K562 (cell line): ENCODE measurements around the gene C2orf92. TPM values are rescaled to one million over a fixed set of nuclear protein-coding genes. Genes with fewer than 3 reads are reported as not detected.

Source experiments
- DPF2 ChIP-seq: fragments of 450-650 bp; IDR thresholded peaks from 2 replicates; pipeline ENCODE4 v1.6.1; 2016
- GABPB1 ChIP-seq: sonication (generic); formaldehyde crosslinking; IDR thresholded peaks from 2 replicates; pipeline ENCODE4 v1.8.0; 2022; ENCODE audit warnings: mild to moderate bottlenecking, missing genetic modification reagents
- GATA2 ChIP-seq: sonication (generic); formaldehyde crosslinking; IDR thresholded peaks from 2 replicates; pipeline ENCODE4 v1.4.0; 2020; ENCODE audit warnings: mild to moderate bottlenecking, missing genetic modification reagents
- MAZ ChIP-seq, 2 experiments: fragments of 450-650 bp in 1 of 2; sonication (generic) in 1 of 2; formaldehyde crosslinking; IDR thresholded peaks in 1 of 2; conservative IDR thresholded peaks in 1 of 2; 2 replicates each; pipeline versions ENCODE4 v1.4.0 to v1.5.0; 2020; ENCODE audit warnings: mild to moderate bottlenecking in 1 of 2, missing genetic modification reagents in 1 of 2
- MEIS2 ChIP-seq: fragments of 450-650 bp; IDR thresholded peaks from 2 replicates; pipeline ENCODE4 v1.6.1; 2014; ENCODE audit warnings: mild to moderate bottlenecking; ENCODE audit not compliant: partially characterized antibody
- SOX6 ChIP-seq: fragments of 450-650 bp; IDR thresholded peaks from 2 replicates; pipeline ENCODE4 v1.6.1; 2014; ENCODE audit warnings: mild to moderate bottlenecking
- ZNF589 ChIP-seq: fragments of 200-800 bp; sonication (Bioruptor generic); IDR thresholded peaks from 2 replicates; pipeline ENCODE4 v1.6.1; 2016; ENCODE audit warnings: low read depth, missing genetic modification characterization, missing compliant biosample characterization
- polyA plus RNA-seq, 8 experiments: library from polyadenylated mRNA; depleted of rRNA in 4 of 8; stranded (reverse) in 5 of 8; unstranded in 3 of 8; fragments of >200 nt; fragmentation: Nextera tagmentation in 2 of 8; fragmentation: Illumina TruSeq in 1 of 8; extraction: Ambion mirVana in 2 of 8; extraction: Trizol in 1 of 8; gene quantifications; 2 replicates each; pipeline versions ENCODE4 v1.2.1 to v1.2.3, GENCODE V29; 2011 to 2014; ENCODE audit warnings: inconsistent platforms in 1 of 8, missing spikeins in 1 of 8
- total RNA-seq, 7 experiments: library from RNA; depleted of rRNA in 6 of 7; stranded (reverse); fragments of >200 nt in 6 of 7; fragmentation: Illumina TruSeq in 2 of 7; extraction: Trizol in 2 of 7; gene quantifications; 2 replicates each; pipeline versions ENCODE4 v1.2.1 to v1.2.3, GENCODE V29; 2011 to 2021; ENCODE audit warnings: low replicate concordance in 1 of 7
- TF ChIP-seq, protein P1 (sequence below), 2 experiments: fragments of 450-650 bp; conservative IDR thresholded peaks; 2 replicates each; pipeline ENCODE4 v1.6.1; 2017; ENCODE audit warnings: mild to moderate bottlenecking in 2 of 2, moderate library complexity in 2 of 2
- TF ChIP-seq, protein P2 (sequence below): sonication (generic); formaldehyde crosslinking; IDR thresholded peaks from 2 replicates; pipeline ENCODE4 v1.8.0; 2022; ENCODE audit warnings: mild to moderate bottlenecking, low read depth, missing genetic modification reagents
- TF ChIP-seq, protein P3 (sequence below): sonication (generic); formaldehyde crosslinking; IDR thresholded peaks from 2 replicates; pipeline ENCODE4 v1.9.0; 2022; ENCODE audit warnings: mild to moderate bottlenecking, missing genetic modification reagents

Gene C2orf92
- total and polyA plus RNA-seq, 9 of the 15 experiments (the other 6 are each of a cell fraction or from before 2014, with no cell fraction given), result 0.65 to 6.8 (median 3.6) TPM

- TF ChIP-seq GABPB1 (CRISPR knock-in tag) (0 out of 2 replicates have a peak, but pooled peaks have one; percentile 35), ZNF589 (CRISPR knock-in tag) (0 out of 2 replicates have a peak, but pooled peaks have one; percentile 64), DPF2 (peak; percentile 75; the same call in 1 of the 2 replicates), SOX6 (peak; percentile 19; the same call in 1 of the 2 replicates), MEIS2 (peak; percentile 41), GATA2 (CRISPR knock-in tag) (peak; percentile 76), MAZ (CRISPR knock-in tag; conservative IDR thresholded peaks at IDR 0.05 in 1 of 2, IDR thresholded peaks at IDR 0.05 in 1 of 2) (no peak)
- TF ChIP-seq, protein P1, sequence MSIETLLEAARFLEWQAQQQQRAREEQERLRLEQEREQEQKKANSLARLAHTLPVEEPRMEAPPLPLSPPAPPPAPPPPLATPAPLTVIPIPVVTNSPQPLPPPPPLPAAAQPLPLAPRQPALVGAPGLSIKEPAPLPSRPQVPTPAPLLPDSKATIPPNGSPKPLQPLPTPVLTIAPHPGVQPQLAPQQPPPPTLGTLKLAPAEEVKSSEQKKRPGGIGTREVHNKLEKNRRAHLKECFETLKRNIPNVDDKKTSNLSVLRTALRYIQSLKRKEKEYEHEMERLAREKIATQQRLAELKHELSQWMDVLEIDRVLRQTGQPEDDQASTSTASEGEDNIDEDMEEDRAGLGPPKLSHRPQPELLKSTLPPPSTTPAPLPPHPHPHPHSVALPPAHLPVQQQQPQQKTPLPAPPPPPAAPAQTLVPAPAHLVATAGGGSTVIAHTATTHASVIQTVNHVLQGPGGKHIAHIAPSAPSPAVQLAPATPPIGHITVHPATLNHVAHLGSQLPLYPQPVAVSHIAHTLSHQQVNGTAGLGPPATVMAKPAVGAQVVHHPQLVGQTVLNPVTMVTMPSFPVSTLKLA (conservative IDR thresholded peaks at IDR 0.05), result peak; percentile 40 to 55; a peak in 3 of 4 replicates
- TF ChIP-seq, protein P2, sequence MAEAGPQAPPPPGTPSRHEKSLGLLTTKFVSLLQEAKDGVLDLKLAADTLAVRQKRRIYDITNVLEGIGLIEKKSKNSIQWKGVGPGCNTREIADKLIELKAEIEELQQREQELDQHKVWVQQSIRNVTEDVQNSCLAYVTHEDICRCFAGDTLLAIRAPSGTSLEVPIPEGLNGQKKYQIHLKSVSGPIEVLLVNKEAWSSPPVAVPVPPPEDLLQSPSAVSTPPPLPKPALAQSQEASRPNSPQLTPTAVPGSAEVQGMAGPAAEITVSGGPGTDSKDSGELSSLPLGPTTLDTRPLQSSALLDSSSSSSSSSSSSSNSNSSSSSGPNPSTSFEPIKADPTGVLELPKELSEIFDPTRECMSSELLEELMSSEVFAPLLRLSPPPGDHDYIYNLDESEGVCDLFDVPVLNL (CRISPR knock-in tag), result 0 out of 2 replicates have a peak, but pooled peaks have one; percentile 34
- TF ChIP-seq, protein P3, sequence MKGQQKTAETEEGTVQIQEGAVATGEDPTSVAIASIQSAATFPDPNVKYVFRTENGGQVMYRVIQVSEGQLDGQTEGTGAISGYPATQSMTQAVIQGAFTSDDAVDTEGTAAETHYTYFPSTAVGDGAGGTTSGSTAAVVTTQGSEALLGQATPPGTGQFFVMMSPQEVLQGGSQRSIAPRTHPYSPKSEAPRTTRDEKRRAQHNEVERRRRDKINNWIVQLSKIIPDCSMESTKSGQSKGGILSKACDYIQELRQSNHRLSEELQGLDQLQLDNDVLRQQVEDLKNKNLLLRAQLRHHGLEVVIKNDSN (CRISPR knock-in tag), result peak; percentile 31; the same call in 1 of the 2 replicates
Observed at GRCh38 chr2:97662895-97663625, 6.5 kb upstream of the C2orf92 start (continued).
